GM12878 (cell line): ENCODE measurements around the gene NPHS1. TPM values are rescaled to one million over a fixed set of nuclear protein-coding genes. Genes with fewer than 3 reads are reported as not detected.
A peak's percentile ranks its signal among the peaks of the same experiment; 100 is the strongest.

ENCODE experiments used
- ATAC-seq: fragments of 200-7000 bp; cut with Tn5 transposase; 3 replicates; pipeline ENCODE4 v1.9.1; 2020; ENCODE audit warnings: mild to moderate bottlenecking, moderate library complexity
- BruUV-seq: library from RNA; stranded (reverse); fragments of 400-500 nt; replicated peaks from 2 replicates; lab custom pipeline; 2021; lab: Mats Ljungman, UMichigan
- CTCF ChIA-PET: fragments of 300-600 bp; sonication (Branson Sonifier 250); formaldehyde crosslinking; extraction: SDS; loops from one replicate; lab custom pipeline; 2021; ENCODE audit warnings: inconsistent platforms; lab: Yijun Ruan, JAX
- POLR2A ChIA-PET: fragments of 350-600 bp; formaldehyde crosslinking; extraction: SDS; loops from one replicate; lab custom pipeline; 2021; ENCODE audit warnings: inconsistent platforms; lab: Charles Lee
- RAD21 ChIA-PET: fragments of 300-600 bp; sonication (Branson Sonifier 250); formaldehyde crosslinking; loops from one replicate; lab custom pipeline; 2023; ENCODE audit warnings: antibody characterized with exemption; ENCODE audit not compliant: unreplicated experiment; lab: Charles Lee
- SMC1A ChIA-PET: fragments of 300-600 bp; sonication (Branson Sonifier 250); formaldehyde crosslinking; loops from one replicate; lab custom pipeline; 2023; ENCODE audit not compliant: unreplicated experiment, uncharacterized antibody; lab: Charles Lee
- DNase-seq: peaks from one replicate; pipeline ENCODE4 v3.0.0-alpha.2; 2011; ENCODE audit warnings: low read depth, low spot score
- FAIRE-seq: peaks from 3 replicates; lab custom pipeline; 2011; peaks lifted over from hg19 to GRCh38; lab: Jason Lieb, UNC
- H2AFZ ChIP-seq: 2 replicates; pipeline ENCODE4 v1.6.0; 2011; ENCODE audit warnings: low read depth, low read length, control low read depth; ENCODE audit not compliant: control insufficient read depth
- H3K27ac ChIP-seq: 2 replicates; pipeline ENCODE4 v1.5.1; 2011; ENCODE audit warnings: control low read depth; ENCODE audit not compliant: control insufficient read depth, insufficient read depth
- H3K27me3 ChIP-seq, 2 experiments: replicated peaks in 1 of 2; 2 replicates each; pipeline versions ENCODE4 v1.6.0 to v1.6.1; 2011; ENCODE audit warnings: low read length in 1 of 2; ENCODE audit not compliant: control insufficient read depth in 2 of 2, insufficient read depth in 2 of 2
- H3K36me3 ChIP-seq, 2 experiments: 2 replicates each; pipeline ENCODE4 v1.5.1; 2011; ENCODE audit warnings: low read length in 1 of 2; ENCODE audit not compliant: control insufficient read depth in 2 of 2, insufficient read depth in 2 of 2
- H3K4me1 ChIP-seq: 2 replicates; pipeline ENCODE4 v1.6.1; 2011; ENCODE audit warnings: mild to moderate bottlenecking, low read length, moderate library complexity, mixed read lengths; ENCODE audit not compliant: control insufficient read depth, insufficient read depth
- H3K4me2 ChIP-seq: 2 replicates; pipeline ENCODE4 v1.6.0; 2011; ENCODE audit warnings: control low read depth; ENCODE audit not compliant: control insufficient read depth, insufficient read depth
- H3K4me3 ChIP-seq: fragments of 200-600 bp; sonication (generic); 2 replicates; pipeline ENCODE4 v1.5.1; 2016
- H3K79me2 ChIP-seq: 2 replicates; pipeline ENCODE4 v1.6.0; 2011; ENCODE audit warnings: low read length; ENCODE audit not compliant: control insufficient read depth, insufficient read depth
- H3K9ac ChIP-seq: 2 replicates; pipeline ENCODE4 v1.8.0; 2011; ENCODE audit warnings: low read length, control low read depth, mixed read lengths; ENCODE audit not compliant: control insufficient read depth, insufficient read depth
- H3K9me3 ChIP-seq: replicated peaks from 3 replicates; pipeline ENCODE4 v1.5.1; 2011; ENCODE audit warnings: mild to moderate bottlenecking, low read length; ENCODE audit not compliant: control insufficient read depth, insufficient read depth
- H4K20me1 ChIP-seq: 2 replicates; pipeline ENCODE4 v1.6.0; 2011; ENCODE audit not compliant: control insufficient read depth, insufficient read depth
- BACH1 ChIP-seq: fragments of 450-650 bp; IDR thresholded peaks from 2 replicates; pipeline ENCODE4 v1.6.1; 2017; ENCODE audit warnings: mild to moderate bottlenecking, borderline replicate concordance
- BHLHE40 ChIP-seq, 2 experiments: fragments of 450-650 bp in 1 of 2; IDR thresholded peaks; 2 replicates each; pipeline ENCODE4 v1.6.1; 2011 to 2017; ENCODE audit warnings: low read depth in 2 of 2, borderline replicate concordance in 1 of 2, improper control_type of control experiment in 1 of 2, low read length in 1 of 2, mild to moderate bottlenecking in 1 of 2
- CHD4 ChIP-seq: fragments of 200-600 bp; sonication (generic); IDR thresholded peaks from 2 replicates; pipeline ENCODE4 v1.6.1; 2016; ENCODE audit warnings: mild to moderate bottlenecking
- E2F4 ChIP-seq: IDR thresholded peaks from 2 replicates; pipeline ENCODE4 v1.6.1; 2012; ENCODE audit warnings: low read depth, low read length, improper control_type of control experiment
- HDAC6 ChIP-seq: fragments of 200-600 bp; sonication (generic); IDR thresholded peaks from one replicate; pipeline ENCODE4 v1.8.0; 2017; ENCODE audit warnings: antibody characterized with exemption; ENCODE audit not compliant: unreplicated experiment
- JUNB ChIP-seq: IDR thresholded peaks from 2 replicates; pipeline ENCODE4 v1.6.1; 2016; ENCODE audit warnings: antibody characterized with exemption, mild to moderate bottlenecking
- MXI1 ChIP-seq: fragments of 150-350 bp; IDR thresholded peaks from 2 replicates; pipeline ENCODE4 v1.6.1; 2011; ENCODE audit warnings: low read depth, mild to moderate bottlenecking, inconsistent platforms, low read length, improper control_type of control experiment
- NBN ChIP-seq: fragments of 450-650 bp; IDR thresholded peaks from 2 replicates; pipeline ENCODE4 v1.6.1; 2016
- NFYB ChIP-seq: IDR thresholded peaks from 2 replicates; pipeline ENCODE4 v1.6.1; 2011; ENCODE audit warnings: low read depth, mild to moderate bottlenecking, low read length, improper control_type of control experiment, moderate library complexity; ENCODE audit not compliant: insufficient read depth
- NR2F1 ChIP-seq: fragments of 450-650 bp; conservative IDR thresholded peaks from 2 replicates; pipeline ENCODE4 v1.6.1; 2017; ENCODE audit warnings: mild to moderate bottlenecking
- POLR2A ChIP-seq: IDR thresholded peaks from 2 replicates; pipeline ENCODE4 v1.6.1; 2011; ENCODE audit warnings: low read depth, mild to moderate bottlenecking, low read length
- REST ChIP-seq: IDR thresholded peaks from 2 replicates; pipeline ENCODE4 v1.6.1; 2012; ENCODE audit warnings: mild to moderate bottlenecking, low read depth, low read length
- SMAD5 ChIP-seq: IDR thresholded peaks from 2 replicates; pipeline ENCODE4 v1.6.1; 2016; ENCODE audit warnings: antibody characterized with exemption, low read depth
- TAF1 ChIP-seq: IDR thresholded peaks from 2 replicates; pipeline ENCODE4 v1.6.1; 2011; ENCODE audit warnings: mild to moderate bottlenecking, low read depth, low read length, borderline replicate concordance
- ZNF384 ChIP-seq: IDR thresholded peaks from 2 replicates; pipeline ENCODE4 v1.6.1; 2012; ENCODE audit warnings: low read depth, mild to moderate bottlenecking, low read length, improper control_type of control experiment, borderline replicate concordance
- WGBS: methylation state at CpG from one replicate; pipeline ENCODE4 v1.1.6; 2016; ENCODE audit warnings: low lambda C conversion rate; ENCODE audit not compliant: insufficient replicate concordance, insufficient coverage; ENCODE audit errors: missing lambda C conversion rate; 5-methylcytosine and 5-hydroxymethylcytosine counted together
- in situ Hi-C: fragments of 300-500 bp; cut with MboI; formaldehyde crosslinking; loops from 9 replicates; pipeline ENCODE4 v1.14.3; 2018; ENCODE audit warnings: mixed read lengths
- intact Hi-C: fragments of 100-400 bp; cut with micrococcal nuclease; formaldehyde crosslinking; loops from one replicate; pipeline ENCODE4 v1.14.2; 2022; ENCODE audit not compliant: unreplicated experiment
- polyA plus RNA-seq, 11 experiments: library from polyadenylated mRNA; depleted of rRNA in 4 of 11; unstranded in 6 of 11; stranded (reverse) in 5 of 11; fragments of >200 nt; fragmentation: Nextera tagmentation in 4 of 11; fragmentation: Illumina TruSeq in 1 of 11; extraction: Ambion mirVana in 4 of 11; extraction: Trizol in 1 of 11; gene quantifications; 1 replicate in 1 of 11; 2 replicates in 10 of 11; pipeline versions ENCODE4 v1.2.1 to v1.2.3, GENCODE V29; 2011 to 2016; ENCODE audit warnings: inconsistent platforms in 2 of 11, missing spikeins in 2 of 11, low read depth in 1 of 11
- total RNA-seq, 4 experiments: library from RNA; depleted of rRNA in 3 of 4; stranded (reverse); fragments of >200 nt in 3 of 4; fragmentation: Illumina TruSeq in 1 of 4; extraction: Trizol in 1 of 4; gene quantifications; 2 replicates each; pipeline versions ENCODE4 v1.2.1 to v1.2.3, GENCODE V29; 2013 to 2021

Gene NPHS1
- total and polyA plus RNA-seq, 10 of the 15 experiments (the other 5 are each of a cell fraction or from before 2014, with no cell fraction given) = not detected

GRCh38 chr19:35862528-35862927 lies 10.2 kb upstream of the NPHS1 start:
- 54% methylated on average over 13 of the region's 14 CpGs for WGBS
- in situ Hi-C loops (no loop called here), intact Hi-C loops (no loop called here)
- ChIA-PET POLR2A (no interaction called here), SMC1A (no interaction called here), RAD21 (no interaction called here), CTCF (no interaction called here)
- Histone ChIP-seq H3K9ac (no peak overlapping the region), H3K4me2 (no peak overlapping the region), H4K20me1 (no peaks in the 10 kb centered on the region), H3K9me3 (no peaks in the 10 kb centered on the region), H3K27ac (no peak overlapping the region), H3K4me1 (no peaks in the 10 kb centered on the region), H3K36me3 (no peaks in the 10 kb centered on the region), H3K27me3 (peaks cover 3 to 6% of the 10 kb centered on the region in 2 experiments; a peak in 3 of 4 replicates), H3K4me3 (no peak overlapping the region), H2AFZ (no peak overlapping the region), H3K79me2 (no peaks in the 10 kb centered on the region)
- no peak for ATAC-seq
- no peak for FAIRE-seq
- no TSS peak for BruUV-seq
- TF ChIP-seq E2F4 (no peak), NFYB (peak; percentile 53; the same call in 1 of the 2 replicates)
- DNase-seq = no peak

- ChIA-PET RAD21 (no interaction called here), SMC1A (no interaction called here), POLR2A (no interaction called here), CTCF (no interaction called here)
- Histone ChIP-seq H4K20me1 (no peaks in the 10 kb centered on the region), H3K36me3 (no peaks in the 10 kb centered on the region), H3K27me3 (peaks cover 6 to 10% of the 10 kb centered on the region in 2 experiments; a peak in 3 of 4 replicates), H3K4me3 (no peak overlapping the region), H3K9ac (no peak overlapping the region), H2AFZ (no peak overlapping the region), H3K9me3 (no peaks in the 10 kb centered on the region), H3K4me1 (peaks cover 3% of the 10 kb centered on the region; the same call in 1 of the 2 replicates), H3K79me2 (no peaks in the 10 kb centered on the region), H3K27ac (no peak overlapping the region), H3K4me2 (no peak overlapping the region)
- ATAC-seq = no peak
- no peak for DNase-seq
- FAIRE-seq = no peak
- in situ Hi-C loops (no loop called here), intact Hi-C loops (no loop called here)
- BruUV-seq = no TSS peak
- 33% methylated on average over 19 of the region's 19 CpGs for WGBS
- no peak for TF ChIP-seq MXI1
- TF ChIP-seq NR2F1 = no peak
- TF ChIP-seq POLR2A = no peak
- TF ChIP-seq ZNF384 = no peak
- no peak for TF ChIP-seq BHLHE40 (IDR thresholded peaks at IDR 0.05; ENCODE audit: borderline replicate concordance in 1 of 2, low read depth in 2 of 2, low read length in 1 of 2)
- TF ChIP-seq JUNB = no peak
- no peak for TF ChIP-seq TAF1
- no peak for TF ChIP-seq CHD4
- no peak for TF ChIP-seq REST
- no peak for TF ChIP-seq NFYB
- no peak for TF ChIP-seq SMAD5
- TF ChIP-seq BACH1 = no peak
- no peak for TF ChIP-seq HDAC6
- TF ChIP-seq NBN = no peak
These were observed 9.4 kb upstream of the NPHS1 start for GRCh38 chr19:35861640-35862160.
